ENCODE results near the gene DNAJB9. TPM values are rescaled to one million over a fixed set of nuclear protein-coding genes. Genes with fewer than 3 reads are reported as not detected.

Gene DNAJB9
- total and polyA plus RNA-seq, 2 of the 13 experiments (the other 11 are each of a cell fraction or from before 2014, with no cell fraction given) = 8.6 to 16.4 TPM

GRCh38 chr7:108568801-108569380 lies 783 bp upstream of the DNAJB9 start (continued):
- TF ChIP-seq ZNF710 (CRISPR knock-in tag; IDR thresholded peaks at IDR 0.05; ENCODE audit: borderline replicate concordance) = no peak

- Histone ChIP-seq H3K36me3 (replicated peaks in 1 of 2; ENCODE audit: control insufficient read depth in 1 of 2, insufficient read depth in 2 of 2, low read length in 2 of 2) (peaks cover 0 to 12% of the 10 kb centered on the region in 2 experiments; a peak in 2 of 5 replicates), H2AFZ (ENCODE audit: low read length) (peak overlapping the region; percentile 56), H3K9ac (ENCODE audit: insufficient read depth, low read depth, low read length) (peak overlapping the region; percentile 97), H3K4me3 (replicated peaks in 1 of 3; ENCODE audit: insufficient read depth in 1 of 3, low read depth in 2 of 3, low read length in 3 of 3) (peak overlapping the region; percentile 77 to 99 (median 97)), H3K27me3 (ENCODE audit: control insufficient read depth in 1 of 2, insufficient read depth in 2 of 2, low read length in 2 of 2) (no peaks in the 10 kb centered on the region; a peak in 1 of 5 replicates), H3K4me2 (ENCODE audit: low read depth, low read length) (peak overlapping the region; percentile 82), H3K9me3 (ENCODE audit: low read length) (no peaks in the 10 kb centered on the region), H3K27ac (ENCODE audit: extremely low read length, insufficient read depth, low read length) (peak overlapping the region; percentile 95), H3K79me2 (ENCODE audit: insufficient read depth, low read length) (peaks cover 61% of the 10 kb centered on the region), H3K4me1 (ENCODE audit: insufficient read depth, low read length) (peaks cover 47% of the 10 kb centered on the region), H4K20me1 (ENCODE audit: insufficient read depth, low read length) (peaks cover 4% of the 10 kb centered on the region)
- ChIA-PET CTCF (ENCODE audit: low intra/inter-chr PET ratio, low total read pairs) (no interaction called here), POLR2A (interaction anchor here (0.5 to 2.6 kb wide), 8 partner anchors 8 to 1402 kb away, joined by 3 to 49 read pairs (median 4); partner anchors contain the start of genes HBP1 and PNPLA8)
- FAIRE-seq (no peak), ATAC-seq (peak; percentile 65), DNase-seq (ENCODE audit: low spot score) (peak; percentile 44)
- 0% methylated on average over 15 of the region's 36 CpGs for WGBS (ENCODE audit: low lambda C conversion rate)
- intact Hi-C loops (cut with micrococcal nuclease; ENCODE audit: unreplicated experiment) = no loop called here
- in situ Hi-C loops (cut with HindIII; ENCODE audit: extremely low pct_ligation_motif_present, low pct_unique_long_range_greater_than_20kb) = no loop called here
- TSS peak; percentile 53 for BruUV-seq (replicated peaks)
- TF ChIP-seq ZNF512 (CRISPR knock-in tag; IDR thresholded peaks at IDR 0.05) (0 out of 2 replicates have a peak, but pooled peaks have one; percentile 14), ZNF317 (CRISPR knock-in tag; IDR thresholded peaks at IDR 0.05) (no peak), FOSL1 (CRISPR knock-in tag; IDR thresholded peaks at IDR 0.05; ENCODE audit: borderline replicate concordance) (no peak), ZNF251 (CRISPR knock-in tag; IDR thresholded peaks at IDR 0.05) (no peak), TCF7 (IDR thresholded peaks at IDR 0.05; ENCODE audit: low read depth) (no peak), PHF5A (CRISPR knock-in tag; IDR thresholded peaks at IDR 0.05; ENCODE audit: low read depth, unreplicated experiment) (no peak), ZBTB37 (CRISPR knock-in tag; IDR thresholded peaks at IDR 0.05) (no peak), ZNF605 (CRISPR knock-in tag; IDR thresholded peaks at IDR 0.05) (0 out of 2 replicates have a peak, but pooled peaks have one; percentile 5), ZBTB7B (CRISPR knock-in tag; IDR thresholded peaks at IDR 0.05) (0 out of 2 replicates have a peak, but pooled peaks have one; percentile 48), ZNF30 (CRISPR knock-in tag; IDR thresholded peaks at IDR 0.05) (peak; percentile 34; the same call in 1 of the 2 replicates), ZNF121 (CRISPR knock-in tag; IDR thresholded peaks at IDR 0.05) (no peak)
Observed at GRCh38 chr7:108570146-108570755, 577 bp downstream of the DNAJB9 start.
